ENCODE results near the gene ENGASE.

Gene ENGASE

GRCh38 chr17:79079421-79080200 lies 5.0 kb downstream of the ENGASE start:
- DNase-seq (ENCODE audit: low read depth in 1 of 2, low spot score in 1 of 2) = no peak

- no peak for DNase-seq (ENCODE audit: low read depth in 1 of 2, low spot score in 1 of 2)
These were observed 5.7 kb downstream of the ENGASE start for GRCh38 chr17:79080349-79080748.

GRCh38 chr17:79080761-79081290 lies 6.2 kb downstream of the ENGASE start:
- DNase-seq (ENCODE audit: low read depth in 1 of 2, low spot score in 1 of 2) = no peak

- DNase-seq (ENCODE audit: low read depth in 1 of 2, low spot score in 1 of 2) = no peak
These were observed 7.1 kb downstream of the ENGASE start for GRCh38 chr17:79081571-79082276.

- DNase-seq (ENCODE audit: low read depth in 1 of 2, low spot score in 1 of 2) = peak; percentile 28 to 30
These were observed 7.9 kb downstream of the ENGASE start for GRCh38 chr17:79082311-79083190.

- DNase-seq (ENCODE audit: low read depth in 1 of 2, low spot score in 1 of 2) = no peak
These were observed 8.8 kb downstream of the ENGASE start for GRCh38 chr17:79083191-79083971.

- no peak for DNase-seq (ENCODE audit: low read depth in 1 of 2, low spot score in 1 of 2)
These were observed 9.9 kb downstream of the ENGASE start for GRCh38 chr17:79084291-79085153.

- no peak for DNase-seq (ENCODE audit: low read depth in 1 of 2, low spot score in 1 of 2)
These were observed 10.7 kb downstream of the ENGASE start for GRCh38 chr17:79085154-79085920.

- DNase-seq (ENCODE audit: low read depth in 1 of 2, low spot score in 1 of 2) = no peak
These were observed 11.4 kb downstream of the ENGASE start for GRCh38 chr17:79085921-79086551.

GRCh38 chr17:79086609-79087427 lies 12.2 kb downstream of the ENGASE start:
- no peak for DNase-seq (ENCODE audit: low read depth in 1 of 2, low spot score in 1 of 2)

- DNase-seq (ENCODE audit: low read depth in 1 of 2, low spot score in 1 of 2) = peak; percentile 69 to 73
These were observed 13.0 kb downstream of the ENGASE start for GRCh38 chr17:79087428-79088143.

GRCh38 chr17:79088247-79088996 lies 13.8 kb downstream of the ENGASE start:
- DNase-seq (ENCODE audit: low read depth in 1 of 2, low spot score in 1 of 2) = no peak

GRCh38 chr17:79088997-79089328 lies 14.3 kb downstream of the ENGASE start:
- DNase-seq (ENCODE audit: low read depth in 1 of 2, low spot score in 1 of 2) = no peak

- DNase-seq (ENCODE audit: low read depth in 1 of 2, low spot score in 1 of 2) = no peak
These were observed 15.3 kb downstream of the ENGASE start for GRCh38 chr17:79089720-79090442.

- no peak for DNase-seq (ENCODE audit: low read depth in 1 of 2, low spot score in 1 of 2)
These were observed 16.0 kb downstream of the ENGASE start for GRCh38 chr17:79090443-79091225.

All from activated CD4-positive, alpha-beta T cell treated with anti-CD3 and anti-CD28 coated beads, Interleukin-2, amount 50 U/mL, for 24 hours (primary cell).